A673 (cell line): ENCODE measurements around the gene MARS1.

Experiments used
- CTCF ChIP-seq: fragments of 300-800, 200-600 bp; sonication (generic); conservative IDR thresholded peaks from 2 replicates; pipeline ENCODE4 v1.5.1; 2017; ENCODE audit warnings: low read depth, mild to moderate bottlenecking, antibody characterized with exemption, low read length, moderate library complexity, mixed read lengths
- EZH2 ChIP-seq: fragments of 200-600 bp; sonication (generic); IDR thresholded peaks from 2 replicates; pipeline ENCODE4 v1.6.1; 2017; ENCODE audit warnings: borderline replicate concordance, low read depth, mild to moderate bottlenecking, mixed read lengths, antibody characterized with exemption, low read length; ENCODE audit not compliant: poor library complexity, severe bottlenecking

- TF ChIP-seq CTCF: no peak
- TF ChIP-seq EZH2: no peak
Measured at GRCh38 chr12:57547288-57548012, 59.6 kb downstream of the MARS1 start.
